GM21576 (cell line): ENCODE results near the gene OTOF.

Experiments
- ATAC-seq: cut with Tn5 transposase; IDR thresholded peaks from one replicate; pipeline ENCODE4 v1.9.1; 2021; ENCODE audit warnings: mild to moderate bottlenecking, moderate library complexity; ENCODE audit not compliant: unreplicated experiment

Gene OTOF

DNA sequence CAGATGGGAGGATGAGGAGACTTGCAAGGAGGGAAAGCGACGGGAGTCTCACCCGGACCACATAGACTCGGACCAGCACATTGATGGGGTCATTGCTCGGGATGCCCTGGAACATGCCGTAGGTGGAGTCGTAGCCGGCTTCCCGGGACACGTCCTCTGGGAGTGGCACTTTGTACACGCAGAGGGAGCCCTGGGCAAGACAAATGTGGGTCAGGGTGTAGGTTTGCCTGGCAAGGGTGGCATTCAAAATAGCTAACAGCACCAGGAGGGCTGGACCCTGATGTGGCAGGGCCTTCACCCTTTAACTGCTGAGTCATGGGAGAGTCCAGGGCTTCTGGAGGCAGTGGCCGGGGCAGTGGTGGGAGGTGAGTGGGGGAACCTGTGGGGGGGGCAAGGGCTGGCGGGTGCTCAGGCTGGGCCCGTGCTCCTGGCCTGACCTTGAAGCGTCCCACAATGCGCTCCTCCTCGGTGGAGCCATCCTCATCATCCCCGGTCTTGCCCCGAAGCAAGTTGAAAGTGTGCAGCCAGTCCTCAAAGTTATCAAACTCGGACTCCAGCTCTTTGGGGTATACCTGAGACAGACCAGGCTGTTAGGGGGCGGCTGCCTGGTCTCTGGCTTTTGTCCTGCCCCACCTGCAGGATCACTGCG is 11.1 kb downstream of the OTOF start:
- no peak for ATAC-seq

DNA sequence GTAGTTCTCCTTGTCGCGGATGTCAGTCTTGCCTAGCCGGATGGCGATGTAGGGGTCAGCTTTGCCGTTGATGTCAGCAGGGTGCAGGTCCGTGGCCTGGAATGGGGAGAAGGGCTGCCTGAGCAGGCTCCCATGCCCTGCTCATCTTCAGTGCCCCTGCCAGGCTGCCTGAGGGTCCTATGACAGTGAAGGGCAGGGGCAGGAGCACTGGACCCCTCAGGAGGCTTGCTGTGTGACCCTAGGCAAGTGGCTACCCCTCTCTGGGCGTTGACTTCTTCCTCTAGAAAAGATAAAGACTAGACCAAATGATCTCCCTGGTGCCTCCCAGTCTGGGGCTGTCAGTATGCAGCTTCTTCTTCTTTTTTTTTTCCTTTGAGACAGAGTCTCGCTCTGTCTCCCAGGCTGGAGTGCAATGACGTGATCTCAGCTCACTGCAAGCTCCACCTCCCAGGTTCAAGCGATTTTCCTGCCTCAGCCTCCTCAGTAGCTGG is 11.9 kb downstream of the OTOF start:
- no peak for ATAC-seq

DNA sequence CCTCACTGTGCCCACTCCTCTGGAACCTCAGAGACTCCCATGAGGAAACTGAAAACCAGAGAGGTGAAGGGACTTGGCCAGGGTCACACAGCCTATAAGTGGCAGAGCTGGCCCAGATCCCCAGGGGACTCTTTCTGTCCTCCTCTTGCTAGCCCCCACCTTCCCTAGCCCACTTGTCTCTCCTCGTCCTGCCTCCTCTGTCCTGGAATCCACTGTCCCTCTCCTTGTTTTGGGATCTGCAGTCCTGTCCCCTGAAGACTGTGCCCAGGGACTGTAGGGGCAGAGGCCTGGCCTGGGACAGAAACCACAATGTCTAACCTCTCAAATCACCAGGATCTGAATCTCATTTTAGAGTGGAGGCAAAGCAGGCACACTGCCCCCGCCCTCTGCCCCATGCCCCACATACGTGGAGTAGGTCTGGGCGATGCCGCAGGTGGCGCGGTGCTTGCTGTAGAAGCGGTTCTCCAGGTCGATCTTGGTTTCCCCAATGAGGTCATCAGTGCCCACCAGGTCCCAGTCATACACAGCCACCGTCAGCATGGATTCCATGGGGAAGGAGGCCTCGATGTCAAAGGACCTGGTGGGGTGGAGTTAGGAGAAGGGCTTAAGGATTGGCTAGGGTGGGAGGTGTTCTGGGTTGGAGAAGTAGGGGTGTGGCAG is 12.5 kb downstream of the OTOF start:
- ATAC-seq, result no peak

DNA sequence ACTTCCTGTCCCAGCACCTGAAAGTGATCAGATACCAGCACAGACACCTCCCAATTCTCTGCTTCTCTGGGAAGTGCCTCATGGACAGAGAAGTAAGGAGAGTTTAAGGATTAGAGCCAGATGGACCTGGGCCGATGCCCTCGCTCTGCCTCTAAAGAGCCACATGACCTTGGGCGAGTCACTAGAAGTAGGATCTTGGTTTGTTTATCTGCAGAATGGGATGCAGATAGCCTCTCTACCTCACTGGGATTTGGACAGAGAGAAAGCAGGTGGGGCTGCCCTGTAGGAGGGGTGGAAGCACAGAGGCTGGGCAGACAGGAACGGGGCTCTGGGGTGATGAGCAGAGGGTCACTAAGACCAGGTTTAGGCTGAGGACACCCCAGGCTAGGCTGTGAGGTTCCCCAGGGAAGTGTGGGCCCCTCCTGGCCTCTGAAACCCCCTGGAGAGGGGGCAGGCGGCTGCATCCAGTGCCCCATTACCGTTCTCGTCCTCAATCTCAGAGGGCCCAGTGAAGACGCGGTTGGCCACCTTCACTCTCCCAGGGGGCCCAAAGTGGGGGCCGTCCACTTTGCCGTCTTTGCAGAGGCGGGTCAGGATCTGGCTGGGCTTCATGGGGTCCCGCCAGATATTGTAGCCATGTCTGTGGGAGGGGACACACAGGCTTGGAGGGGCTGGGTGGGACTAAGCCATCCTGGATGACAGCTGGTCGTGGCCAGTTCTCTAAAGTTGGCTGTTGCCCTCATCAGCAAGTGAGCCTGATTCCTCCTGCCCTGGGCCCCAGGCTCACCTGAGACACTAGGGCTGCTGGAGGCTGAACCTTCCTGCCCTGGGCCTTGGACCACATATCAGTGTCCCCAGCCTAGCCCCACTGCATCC is 13.3 kb downstream of the OTOF start:
- no peak for ATAC-seq

DNA sequence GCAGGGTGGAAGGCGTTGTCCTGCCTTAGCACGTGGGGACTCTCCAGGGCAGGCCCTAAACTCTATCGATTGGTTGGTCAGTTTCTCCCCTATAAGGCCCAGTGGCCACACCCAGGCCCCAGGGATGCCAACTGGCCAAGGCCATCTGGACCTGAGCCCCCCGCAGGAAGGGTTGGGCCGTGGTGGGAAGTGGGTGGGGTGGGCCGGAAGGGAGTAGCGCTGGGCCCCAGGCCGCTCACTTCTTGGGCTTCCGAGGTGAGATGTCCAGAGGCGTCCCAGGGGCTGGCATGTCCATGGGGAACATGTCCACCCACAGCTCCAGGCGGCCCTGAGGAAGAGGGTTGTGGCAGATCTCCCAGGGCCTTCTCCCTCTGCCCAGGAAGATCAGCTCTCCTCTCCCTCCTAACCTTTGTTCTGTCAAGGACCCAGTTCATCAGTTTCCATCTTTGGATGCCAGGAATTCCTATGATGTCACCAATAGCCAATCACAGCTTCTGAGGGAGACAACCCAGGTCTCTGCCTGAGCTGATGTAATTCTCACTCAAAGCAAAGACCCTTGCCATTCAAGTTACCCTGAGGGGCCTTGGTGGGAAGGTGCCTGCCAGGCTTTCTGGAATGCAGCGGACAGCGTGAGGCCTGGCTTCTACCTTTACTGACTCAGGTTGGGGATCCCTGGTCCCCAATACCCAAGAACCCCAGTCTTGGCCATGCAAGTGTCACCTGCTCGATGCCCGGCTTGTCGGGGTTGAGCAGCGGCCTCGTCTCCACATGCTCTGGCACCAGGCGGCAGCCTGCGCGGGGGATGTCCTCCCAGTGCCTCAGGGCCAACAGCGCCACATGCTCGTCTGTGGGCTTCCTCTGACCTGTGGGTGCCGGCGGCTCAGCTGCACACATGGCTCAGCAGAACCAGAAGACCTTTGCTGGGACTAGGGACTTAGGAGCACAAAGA is 14.4 kb downstream of the OTOF start:
- ATAC-seq, result no peak

DNA sequence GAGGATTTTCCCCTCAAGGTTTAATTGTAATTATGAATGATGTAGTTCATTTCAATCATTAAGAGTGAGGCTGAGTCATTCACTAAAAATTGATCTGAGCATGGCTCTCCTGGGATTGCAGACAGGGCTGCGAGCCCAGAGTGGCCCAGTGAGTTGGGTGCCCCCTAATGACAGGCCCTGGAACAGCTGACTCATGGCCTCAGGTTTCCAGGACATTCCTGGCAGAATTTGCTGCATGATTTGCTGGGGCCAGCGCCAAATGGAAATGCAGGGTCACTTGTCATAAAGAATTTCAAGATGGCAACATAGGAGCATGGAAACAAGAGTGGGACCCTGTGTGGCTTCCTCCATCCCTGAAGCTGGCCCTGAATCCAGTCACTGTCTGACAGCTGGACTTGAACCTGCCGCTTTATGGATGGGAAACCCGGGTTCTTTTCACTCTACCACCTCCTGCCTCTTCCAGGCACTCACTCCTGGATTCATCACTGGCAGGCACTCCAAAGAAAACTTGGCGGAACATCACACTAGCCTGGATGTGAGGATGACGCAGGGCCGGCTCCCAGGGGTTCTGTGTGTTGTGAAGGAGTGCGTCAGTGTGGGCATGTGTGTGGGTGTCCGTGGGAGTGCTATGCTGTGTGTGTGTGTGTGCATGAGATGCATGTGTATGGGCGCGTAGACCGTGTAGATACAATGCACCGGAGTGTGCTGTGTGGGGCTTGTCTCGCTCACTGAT is 15.2 kb downstream of the OTOF start:
- ATAC-seq, result no peak

DNA sequence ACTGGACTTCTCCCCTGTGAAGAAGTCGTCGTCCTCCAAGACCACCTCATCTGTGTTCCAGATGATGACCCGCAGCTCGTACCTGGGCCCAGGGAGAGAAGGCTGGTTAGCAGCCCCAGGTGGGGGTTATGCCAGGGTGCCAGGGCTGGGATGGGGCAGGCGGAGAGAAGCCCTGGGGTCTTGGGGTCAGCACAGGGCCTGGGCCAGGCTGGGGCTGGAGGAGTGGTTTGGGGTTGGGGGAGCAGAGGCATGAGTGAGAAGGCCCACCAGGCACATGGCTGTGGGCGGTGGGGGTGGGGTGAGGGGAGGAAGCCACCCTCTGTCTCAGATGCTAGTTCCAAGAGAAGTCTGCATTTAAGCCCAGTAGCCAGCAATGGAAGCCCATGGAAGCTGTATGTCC is 15.8 kb downstream of the OTOF start:
- no peak for ATAC-seq

DNA sequence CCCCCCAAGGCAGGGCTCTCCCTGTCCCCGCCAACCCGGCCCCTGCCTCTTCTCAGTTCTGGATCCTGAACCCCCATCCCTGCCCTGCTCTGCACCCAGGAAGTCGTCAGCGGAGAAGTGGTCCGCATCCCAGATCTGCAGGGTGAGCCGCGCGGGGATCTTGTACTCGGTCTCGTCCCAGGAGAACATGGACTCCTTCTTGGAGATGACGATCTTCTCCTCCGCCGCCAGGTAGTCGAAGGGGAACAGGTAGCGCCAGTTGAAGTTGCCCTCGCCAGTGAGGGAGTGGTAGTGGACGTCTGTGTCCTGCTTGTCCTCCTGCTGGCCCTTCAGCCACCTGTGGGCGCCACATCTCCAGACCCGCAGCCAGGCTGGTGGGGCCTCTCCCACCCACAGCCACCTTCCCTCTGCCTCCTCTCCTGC is 16.3 kb downstream of the OTOF start:
- no peak for ATAC-seq

DNA sequence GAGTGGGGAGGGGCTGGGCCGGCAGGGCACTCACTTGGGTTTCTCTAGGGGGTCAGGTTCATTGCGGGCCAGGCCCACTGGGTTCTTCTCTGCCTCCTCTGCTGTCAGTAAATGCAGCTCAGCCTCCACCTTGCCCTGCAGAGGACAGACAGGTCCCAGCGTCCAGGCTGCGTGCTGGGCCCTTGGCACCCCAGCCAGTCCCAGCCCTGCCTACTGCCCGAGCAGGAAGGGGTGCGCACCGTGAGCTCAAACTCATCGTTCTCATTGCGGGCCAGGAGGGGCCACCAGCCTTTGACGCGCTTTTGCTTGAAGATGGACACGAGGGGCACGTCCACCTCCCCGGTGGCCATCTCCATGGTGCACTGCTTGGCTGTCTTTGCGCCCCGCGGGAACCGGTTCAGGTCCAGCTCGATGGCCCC is 17.3 kb downstream of the OTOF start:
- ATAC-seq, result no peak

DNA sequence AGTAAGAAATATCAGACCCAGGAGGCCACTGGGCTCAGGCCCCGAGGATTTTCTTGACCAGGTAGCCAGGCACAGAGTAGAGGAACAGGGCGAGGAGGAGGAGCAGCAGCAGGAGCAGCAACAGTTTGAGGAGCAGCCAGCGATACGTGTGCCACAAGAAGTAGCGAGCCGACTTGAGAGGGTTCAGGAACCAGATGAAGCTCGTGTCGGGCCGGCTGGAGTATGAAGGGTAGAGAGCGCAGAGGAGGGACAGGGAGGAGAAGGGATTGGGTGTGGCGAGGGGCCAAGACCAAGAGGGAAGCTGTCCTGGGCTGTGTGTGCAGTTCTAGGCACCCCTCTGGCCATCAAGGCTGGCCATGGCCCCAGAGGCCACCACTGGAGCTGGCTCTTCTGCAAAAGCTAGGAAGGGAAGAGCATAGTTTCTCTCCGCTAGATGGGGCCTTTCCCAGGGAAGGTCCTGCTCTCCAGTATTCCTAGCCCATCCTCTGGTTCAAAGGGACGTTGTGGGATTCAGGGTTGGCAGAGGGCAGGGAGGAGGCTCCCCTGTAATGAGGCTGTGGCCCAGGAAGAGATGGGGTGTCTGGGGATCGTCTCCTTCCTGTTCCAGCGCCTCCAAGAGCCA is 17.8 kb downstream of the OTOF start:
- no peak for ATAC-seq

DNA sequence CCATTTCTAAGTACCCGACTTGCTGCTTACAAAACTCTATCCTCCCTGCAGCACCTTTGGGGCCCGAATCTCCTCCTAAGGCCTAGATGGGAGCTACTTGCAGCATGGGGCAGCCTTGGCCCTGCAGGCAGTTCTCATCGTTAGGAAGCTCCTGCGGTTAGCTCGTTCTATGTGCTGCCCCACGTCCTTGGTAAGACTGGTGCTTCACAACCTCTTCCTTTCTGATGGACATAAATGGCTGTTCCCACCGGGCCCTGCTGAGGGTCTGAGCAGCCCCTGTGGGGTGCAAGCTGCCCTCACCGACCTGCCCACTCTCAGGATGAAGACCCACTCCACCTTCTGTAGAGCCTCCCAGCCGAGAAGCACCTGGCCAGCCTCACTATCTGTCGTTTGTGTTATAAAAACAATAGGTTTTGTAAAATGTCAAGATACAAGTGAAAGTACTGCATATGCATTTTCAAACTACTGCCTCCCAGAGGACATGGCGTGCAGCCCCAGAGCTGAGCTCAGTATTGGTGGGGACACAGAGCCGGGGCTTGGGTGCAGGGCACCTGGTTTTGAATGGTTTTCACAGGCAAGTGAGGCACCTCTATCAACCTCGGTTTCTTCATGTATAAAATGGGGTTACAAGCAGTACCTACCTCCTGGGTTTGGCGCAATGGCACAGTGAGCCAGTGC is 19.4 kb downstream of the OTOF start:
- ATAC-seq, result no peak

DNA sequence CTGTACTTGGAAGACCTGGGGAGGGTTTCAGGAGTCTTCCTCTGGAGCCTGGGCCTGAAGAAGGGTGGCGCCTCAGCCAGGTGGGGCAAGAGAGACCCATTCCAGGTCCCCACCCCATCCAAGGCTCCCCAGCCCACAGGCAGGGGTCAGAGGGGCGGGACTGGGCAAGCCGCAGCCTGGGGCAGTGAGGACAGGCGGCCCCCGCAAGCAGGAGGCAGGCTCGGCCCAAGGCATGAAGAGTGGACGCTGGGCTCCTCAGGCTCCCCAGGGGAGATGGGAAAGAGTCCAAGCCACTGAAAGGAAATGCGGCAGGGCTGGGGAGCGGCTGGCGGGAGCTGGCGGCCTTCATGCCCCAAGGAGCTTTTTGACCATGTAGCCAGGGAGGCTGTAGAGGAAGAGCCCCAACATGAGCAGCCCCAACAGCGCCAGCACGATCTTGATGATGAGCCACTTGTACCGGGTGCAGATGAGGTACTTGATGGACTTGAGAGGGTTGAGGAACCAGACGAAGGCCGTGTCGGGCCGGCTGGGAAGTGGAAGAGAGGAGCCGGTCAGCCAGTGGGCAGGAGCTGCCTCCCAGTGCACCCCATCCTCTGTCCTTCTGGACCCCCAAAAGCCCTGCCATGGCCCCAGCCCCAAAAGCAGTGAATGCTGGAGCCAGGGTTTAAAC is 20.1 kb downstream of the OTOF start:
- ATAC-seq, result no peak

DNA sequence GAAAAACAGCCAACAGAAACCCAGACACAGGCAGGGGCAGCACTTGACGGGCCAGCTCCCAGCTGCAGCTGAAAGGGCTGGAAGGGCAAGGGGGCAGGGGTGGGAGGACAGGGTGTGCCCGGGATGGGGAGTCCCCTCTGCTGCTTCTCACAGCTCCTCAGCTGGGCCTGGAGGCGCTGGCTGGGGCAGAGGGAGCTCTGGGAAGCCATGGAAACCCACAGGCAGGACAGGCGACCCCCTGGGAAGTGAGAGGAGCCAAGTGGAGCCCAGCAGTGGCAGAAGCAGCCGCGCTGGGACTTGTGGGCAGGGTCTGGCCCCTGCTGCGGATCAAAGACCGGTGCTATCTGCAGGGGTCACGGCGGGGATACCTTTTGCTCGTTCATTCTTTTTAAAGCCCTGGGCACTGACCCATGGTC is 20.7 kb downstream of the OTOF start:
- no peak for ATAC-seq

DNA sequence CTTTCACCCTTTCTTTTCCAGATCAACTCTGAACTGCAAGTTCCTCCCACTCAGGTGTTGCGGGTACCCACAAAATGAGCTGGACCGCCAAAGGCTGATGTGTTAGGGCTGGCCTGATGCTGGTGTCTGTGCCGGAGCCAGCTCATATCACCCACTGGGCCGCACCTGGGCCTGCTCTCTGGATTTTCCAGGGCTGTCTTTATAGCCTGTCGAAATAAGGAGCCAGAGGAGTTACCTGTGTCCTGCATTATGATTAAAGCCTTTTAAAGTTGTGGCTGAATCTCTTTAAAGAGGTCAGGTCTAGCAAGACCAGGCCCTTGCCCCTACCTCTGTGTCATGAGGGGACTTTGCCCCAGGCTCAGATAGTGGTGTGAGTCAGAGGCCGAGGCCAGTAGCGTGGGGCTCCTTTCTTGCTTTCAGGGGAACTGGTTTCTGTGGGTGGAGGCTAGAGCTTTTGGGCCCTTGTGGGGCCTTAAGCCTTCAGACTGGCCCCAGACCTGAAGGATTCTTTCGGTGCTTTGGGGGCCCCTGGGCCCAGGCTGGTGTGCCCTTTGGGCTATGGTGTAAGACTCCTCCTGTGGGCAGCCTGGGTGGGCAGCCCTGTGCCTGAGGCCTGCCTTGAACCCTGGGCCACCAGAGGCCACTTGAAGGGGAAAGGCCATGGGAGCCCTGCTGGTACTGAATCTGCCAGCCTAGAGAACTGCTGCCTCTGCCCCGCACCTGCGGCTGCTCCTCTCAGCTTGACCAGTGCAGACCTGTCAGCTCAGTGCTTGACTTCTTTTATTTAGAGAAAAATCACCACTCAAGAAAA is 21.3 kb downstream of the OTOF start:
- no peak for ATAC-seq

DNA sequence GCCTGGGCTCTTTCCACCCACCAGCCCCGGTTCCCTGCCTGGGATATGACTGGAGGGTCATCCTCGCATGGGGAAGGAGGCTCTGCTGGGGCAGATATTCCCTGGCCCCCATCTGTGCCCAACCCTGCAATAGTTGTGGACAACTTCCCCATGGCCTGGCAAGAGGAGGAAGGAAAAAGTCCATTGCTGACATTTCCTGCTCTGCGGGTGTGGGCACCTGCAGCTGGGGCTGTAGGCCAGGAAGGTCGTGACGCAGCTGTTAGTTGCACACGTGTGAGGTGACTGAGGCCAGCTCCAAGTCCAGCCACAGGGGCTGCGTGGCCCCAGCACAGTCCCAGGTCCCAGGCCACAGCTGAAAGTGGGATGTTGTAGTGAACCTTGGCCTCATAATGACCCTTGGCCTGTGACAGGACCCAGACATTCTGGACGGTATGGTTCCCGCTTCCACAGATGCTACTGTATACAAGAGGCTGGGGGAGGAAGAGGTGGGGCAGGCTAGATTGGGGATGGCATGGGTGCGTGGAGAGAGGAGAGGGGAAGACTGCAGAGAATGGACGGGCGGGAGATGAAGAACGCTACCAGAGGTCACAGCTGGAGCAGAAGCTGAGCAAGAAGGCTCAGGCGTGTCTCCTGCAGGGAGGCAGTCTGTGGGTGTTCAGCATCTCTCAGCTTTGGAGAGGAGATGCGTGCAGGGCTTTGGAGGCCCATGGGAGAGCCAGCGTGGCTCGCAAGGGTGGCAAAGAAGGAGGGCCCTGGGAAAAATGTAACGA is 22.1 kb downstream of the OTOF start:
- no peak for ATAC-seq

DNA sequence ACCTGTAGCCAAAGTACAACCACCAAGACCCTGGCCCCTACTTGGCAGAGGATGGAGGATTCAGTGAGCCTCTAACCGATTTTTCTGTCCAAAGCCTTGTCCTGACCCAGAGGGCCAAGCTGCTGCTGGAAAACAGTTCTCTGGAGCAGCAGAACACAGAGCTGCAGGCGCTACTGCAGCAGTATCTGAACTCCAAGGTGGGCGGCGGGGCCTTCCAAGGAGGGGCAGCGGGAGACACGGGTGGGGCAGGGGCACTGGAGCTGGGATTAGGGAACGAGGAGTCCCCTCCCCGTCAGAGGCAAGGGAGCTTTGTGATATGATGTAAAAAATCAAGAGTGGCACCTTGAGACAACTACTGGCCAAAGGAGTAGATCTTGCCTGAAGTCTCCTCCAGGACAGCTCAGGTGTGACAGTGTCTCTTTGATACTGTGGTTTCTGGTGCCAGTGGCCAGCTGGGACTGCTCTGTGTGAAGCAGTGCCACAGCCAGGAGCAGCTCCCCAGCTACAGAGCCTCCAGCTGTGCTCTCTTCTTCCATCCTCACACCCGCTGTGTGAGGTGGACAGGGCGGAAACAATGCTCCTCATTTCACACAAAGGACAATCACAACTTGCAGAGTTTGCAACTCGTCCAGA is 22.8 kb downstream of the OTOF start:
- ATAC-seq, result no peak
